ENCODE data around the gene PTGDR. TPM values are rescaled to one million over a fixed set of nuclear protein-coding genes. Genes with fewer than 3 reads are reported as not detected.

PTGDR gene
- total RNA-seq, 1 experiment from 2014 or later, result not detected

- no peaks in the 10 kb centered on the region for H3K4me1 ChIP-seq (replicated peaks; ENCODE audit: insufficient read depth)
- no peaks in the 10 kb centered on the region for H3F3A ChIP-seq (ENCODE audit: insufficient read depth, low read depth)
- POLR2A ChIA-PET (ENCODE audit: unreplicated experiment), result no interaction called here
- H3K9me2 ChIP-seq (ENCODE audit: insufficient read depth), result no peaks in the 10 kb centered on the region
- CTCF ChIA-PET, result no interaction called here
- no peaks in the 10 kb centered on the region for H4K20me1 ChIP-seq (ENCODE audit: insufficient read depth)
- TF ChIP-seq CTCF (conservative IDR thresholded peaks at IDR 0.05), result no peak
- no peak for TF ChIP-seq EZH2 (IDR thresholded peaks at IDR 0.05; ENCODE audit: low read depth)
- H2AFZ ChIP-seq, result no peak overlapping the region
- H3K36me3 ChIP-seq (ENCODE audit: low read depth), result no peaks in the 10 kb centered on the region
- no peak overlapping the region for H3K4me2 ChIP-seq
- no peaks in the 10 kb centered on the region for H3K9me3 ChIP-seq (ENCODE audit: insufficient read depth, low read depth)
- no peak for DNase-seq
- H3K27me3 ChIP-seq (ENCODE audit: insufficient read depth, low read depth), result peaks cover 10% of the 10 kb centered on the region; the same call in 1 of the 2 replicates
- no peak overlapping the region for H3K27ac ChIP-seq
- H3K79me2 ChIP-seq (ENCODE audit: low read depth), result no peaks in the 10 kb centered on the region
- no TSS peak for BruUV-seq (replicated peaks)
- no peak overlapping the region for H3K4me3 ChIP-seq
- intact Hi-C loops (cut with micrococcal nuclease; ENCODE audit: unreplicated experiment), result no loop called here
Measured at GRCh38 chr14:52315355-52315718, 47.8 kb downstream of the PTGDR start.

GRCh38 chr14:52318062-52318461, 50.6 kb downstream of the PTGDR start:
- H4K20me1 ChIP-seq (ENCODE audit: insufficient read depth), result no peaks in the 10 kb centered on the region
- H3K4me3 ChIP-seq, result no peak overlapping the region
- H3K4me1 ChIP-seq (replicated peaks; ENCODE audit: insufficient read depth), result no peaks in the 10 kb centered on the region
- no peaks in the 10 kb centered on the region for H3F3A ChIP-seq (ENCODE audit: insufficient read depth, low read depth)
- H3K36me3 ChIP-seq (ENCODE audit: low read depth), result no peaks in the 10 kb centered on the region
- intact Hi-C loops (cut with micrococcal nuclease; ENCODE audit: unreplicated experiment), result no loop called here
- TF ChIP-seq EZH2 (IDR thresholded peaks at IDR 0.05; ENCODE audit: low read depth), result no peak
- no peak for TF ChIP-seq CTCF (conservative IDR thresholded peaks at IDR 0.05)
- no peak overlapping the region for H2AFZ ChIP-seq
- no peak overlapping the region for H3K27ac ChIP-seq
- ChIA-PET CTCF (no interaction called here), POLR2A (ENCODE audit: unreplicated experiment) (no interaction called here)
- peaks cover 10% of the 10 kb centered on the region; the same call in 1 of the 2 replicates for H3K27me3 ChIP-seq (ENCODE audit: insufficient read depth, low read depth)
- no TSS peak for BruUV-seq (replicated peaks)
- DNase-seq, result no peak
- H3K4me2 ChIP-seq, result no peak overlapping the region
- no peaks in the 10 kb centered on the region for H3K79me2 ChIP-seq (ENCODE audit: low read depth)
- no peaks in the 10 kb centered on the region for H3K9me2 ChIP-seq (ENCODE audit: insufficient read depth)
- no peaks in the 10 kb centered on the region; the same call in 1 of the 2 replicates for H3K9me3 ChIP-seq (ENCODE audit: insufficient read depth, low read depth)

GRCh38 chr14:52318826-52319645, 51.5 kb downstream of the PTGDR start:
- Histone ChIP-seq H2AFZ (no peak overlapping the region), H3K4me2 (no peak overlapping the region), H3K9me3 (ENCODE audit: insufficient read depth, low read depth) (peaks cover 2% of the 10 kb centered on the region; the same call in 1 of the 2 replicates), H3K4me1 (replicated peaks; ENCODE audit: insufficient read depth) (no peaks in the 10 kb centered on the region), H3K79me2 (ENCODE audit: low read depth) (no peaks in the 10 kb centered on the region), H3K4me3 (no peak overlapping the region), H3F3A (ENCODE audit: insufficient read depth, low read depth) (no peaks in the 10 kb centered on the region), H3K27ac (no peak overlapping the region), H3K9me2 (ENCODE audit: insufficient read depth) (no peaks in the 10 kb centered on the region), H3K27me3 (ENCODE audit: insufficient read depth, low read depth) (peaks cover 3% of the 10 kb centered on the region; the same call in 1 of the 2 replicates), H3K36me3 (ENCODE audit: low read depth) (no peaks in the 10 kb centered on the region), H4K20me1 (ENCODE audit: insufficient read depth) (no peaks in the 10 kb centered on the region)
- BruUV-seq (replicated peaks), result no TSS peak
- CTCF ChIA-PET, result no interaction called here
- intact Hi-C loops (cut with micrococcal nuclease; ENCODE audit: unreplicated experiment), result no loop called here
- POLR2A ChIA-PET (ENCODE audit: unreplicated experiment), result no interaction called here
- no peak for DNase-seq
- no peak for TF ChIP-seq CTCF (conservative IDR thresholded peaks at IDR 0.05)
- no peak for TF ChIP-seq EZH2 (IDR thresholded peaks at IDR 0.05; ENCODE audit: low read depth)

Measured in PC-9 (cell line).